SU-DHL-6 (cell line): ENCODE measurements around the gene GRID2.

Experiments
- H2AFZ ChIP-seq: fragments of 200-600 bp; sonication (generic); 2 replicates; pipeline ENCODE4 v1.6.1; 2014; ENCODE audit warnings: low read depth, mild to moderate bottlenecking, moderate library complexity, mixed read lengths, antibody characterized with exemption, low read length; ENCODE audit not compliant: severe bottlenecking
- H3F3A ChIP-seq: fragments of 200-600 bp; shearing (Covaris generic); 2 replicates; pipeline ENCODE4 v1.6.0; 2016; ENCODE audit warnings: antibody characterized with exemption, mild to moderate bottlenecking; ENCODE audit not compliant: insufficient read depth
- H3K27ac ChIP-seq: fragments of 200-600 bp; sonication (generic); 2 replicates; pipeline ENCODE4 v1.5.1; 2016; ENCODE audit warnings: low read depth, mild to moderate bottlenecking, low read length, moderate library complexity, mixed read lengths
- H3K27me3 ChIP-seq: fragments of 200-600 bp; sonication (generic), shearing (Covaris generic); 2 replicates; pipeline ENCODE4 v1.6.0; 2014; ENCODE audit warnings: mild to moderate bottlenecking, low read length
- H3K36me3 ChIP-seq: fragments of 200-600 bp; sonication (generic); 2 replicates; pipeline ENCODE4 v1.6.1; 2014; ENCODE audit warnings: mild to moderate bottlenecking, low read length, mixed read lengths
- H3K4me2 ChIP-seq: fragments of 300-600, 200-600 bp; shearing (Covaris generic), sonication (generic); 2 replicates; pipeline ENCODE4 v1.6.0; 2014; ENCODE audit warnings: low read length, low read depth, mild to moderate bottlenecking; ENCODE audit not compliant: poor library complexity, severe bottlenecking
- H3K4me3 ChIP-seq: fragments of 200-600 bp; sonication (generic); 2 replicates; pipeline ENCODE4 v1.5.1; 2014; ENCODE audit warnings: antibody characterized with exemption, low read length, mild to moderate bottlenecking, mixed read lengths; ENCODE audit not compliant: insufficient read depth, poor library complexity, severe bottlenecking
- H3K79me2 ChIP-seq: fragments of 200-600 bp; sonication (generic); 2 replicates; pipeline ENCODE4 v1.6.1; 2014; ENCODE audit warnings: mild to moderate bottlenecking, low read length, moderate library complexity; ENCODE audit not compliant: insufficient read depth
- H3K9ac ChIP-seq: fragments of 200-600 bp; sonication (generic); 2 replicates; pipeline ENCODE4 v1.7.0; 2014; ENCODE audit warnings: mild to moderate bottlenecking, low read length
- H3K9me2 ChIP-seq: fragments of 200-600 bp; sonication (generic); replicated peaks from 2 replicates; pipeline ENCODE4 v1.6.1; 2014; ENCODE audit warnings: low read length; ENCODE audit not compliant: insufficient read depth
- H3K9me3 ChIP-seq: fragments of 200-600 bp; sonication (generic); 2 replicates; pipeline ENCODE4 v1.6.1; 2014; ENCODE audit warnings: low read length, mixed read lengths; ENCODE audit not compliant: insufficient read depth
- H4K20me1 ChIP-seq: fragments of 200-600 bp; sonication (generic); 2 replicates; pipeline ENCODE4 v1.6.1; 2014; ENCODE audit warnings: low read depth, mild to moderate bottlenecking, antibody characterized with exemption, low read length, moderate library complexity, mixed read lengths
- EZH2phosphoT487 ChIP-seq: fragments of 200-600 bp; sonication (generic), shearing (Covaris generic); conservative IDR thresholded peaks from 2 replicates; pipeline ENCODE4 v1.6.1; 2018; ENCODE audit warnings: mild to moderate bottlenecking, antibody characterized with exemption, low read length, moderate library complexity, mixed read lengths
- TF ChIP-seq, protein P1 (sequence below): fragments of 200-600 bp; sonication (generic); IDR thresholded peaks from one replicate; pipeline ENCODE4 v1.5.1; 2017; ENCODE audit warnings: antibody characterized with exemption, mild to moderate bottlenecking, low read length, moderate library complexity; ENCODE audit not compliant: insufficient read depth, poor library complexity, severe bottlenecking

GRID2 gene

DNA sequence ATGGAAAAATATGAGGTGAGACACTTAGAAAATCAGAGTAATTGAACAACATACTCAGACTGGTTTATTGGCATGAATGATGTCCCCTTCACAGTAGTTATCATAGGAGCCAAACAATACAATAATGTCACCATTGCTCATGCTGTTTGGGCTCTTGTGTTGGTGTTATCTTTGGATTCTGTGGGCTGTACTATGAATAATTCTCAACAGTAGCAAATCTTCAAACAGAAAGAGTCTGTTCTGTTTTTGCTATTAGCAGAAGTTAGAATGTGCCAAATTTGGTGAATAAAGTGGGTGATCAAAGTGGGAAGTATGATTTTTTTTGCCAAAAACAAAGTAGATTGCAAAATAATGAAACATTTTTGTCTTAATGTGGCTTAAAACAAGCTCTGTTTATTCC lies 58.3 kb downstream of the GRID2 start:
- H2AFZ ChIP-seq: no peak overlapping the region
- no peaks in the 10 kb centered on the region for H3F3A ChIP-seq
- no peak overlapping the region for H3K27ac ChIP-seq
- no peak overlapping the region for H3K4me2 ChIP-seq
- no peaks in the 10 kb centered on the region for H3K9me2 ChIP-seq
- no peaks in the 10 kb centered on the region for H3K9me3 ChIP-seq
- H3K4me3 ChIP-seq: no peak overlapping the region
- no peaks in the 10 kb centered on the region for H4K20me1 ChIP-seq
- no peaks in the 10 kb centered on the region for H3K27me3 ChIP-seq
- H3K36me3 ChIP-seq: no peaks in the 10 kb centered on the region
- no peak for TF ChIP-seq EZH2phosphoT487
- TF ChIP-seq, protein P1, sequence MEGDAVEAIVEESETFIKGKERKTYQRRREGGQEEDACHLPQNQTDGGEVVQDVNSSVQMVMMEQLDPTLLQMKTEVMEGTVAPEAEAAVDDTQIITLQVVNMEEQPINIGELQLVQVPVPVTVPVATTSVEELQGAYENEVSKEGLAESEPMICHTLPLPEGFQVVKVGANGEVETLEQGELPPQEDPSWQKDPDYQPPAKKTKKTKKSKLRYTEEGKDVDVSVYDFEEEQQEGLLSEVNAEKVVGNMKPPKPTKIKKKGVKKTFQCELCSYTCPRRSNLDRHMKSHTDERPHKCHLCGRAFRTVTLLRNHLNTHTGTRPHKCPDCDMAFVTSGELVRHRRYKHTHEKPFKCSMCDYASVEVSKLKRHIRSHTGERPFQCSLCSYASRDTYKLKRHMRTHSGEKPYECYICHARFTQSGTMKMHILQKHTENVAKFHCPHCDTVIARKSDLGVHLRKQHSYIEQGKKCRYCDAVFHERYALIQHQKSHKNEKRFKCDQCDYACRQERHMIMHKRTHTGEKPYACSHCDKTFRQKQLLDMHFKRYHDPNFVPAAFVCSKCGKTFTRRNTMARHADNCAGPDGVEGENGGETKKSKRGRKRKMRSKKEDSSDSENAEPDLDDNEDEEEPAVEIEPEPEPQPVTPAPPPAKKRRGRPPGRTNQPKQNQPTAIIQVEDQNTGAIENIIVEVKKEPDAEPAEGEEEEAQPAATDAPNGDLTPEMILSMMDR: no peak
- no peaks in the 10 kb centered on the region for H3K79me2 ChIP-seq
- no peak overlapping the region for H3K9ac ChIP-seq

DNA sequence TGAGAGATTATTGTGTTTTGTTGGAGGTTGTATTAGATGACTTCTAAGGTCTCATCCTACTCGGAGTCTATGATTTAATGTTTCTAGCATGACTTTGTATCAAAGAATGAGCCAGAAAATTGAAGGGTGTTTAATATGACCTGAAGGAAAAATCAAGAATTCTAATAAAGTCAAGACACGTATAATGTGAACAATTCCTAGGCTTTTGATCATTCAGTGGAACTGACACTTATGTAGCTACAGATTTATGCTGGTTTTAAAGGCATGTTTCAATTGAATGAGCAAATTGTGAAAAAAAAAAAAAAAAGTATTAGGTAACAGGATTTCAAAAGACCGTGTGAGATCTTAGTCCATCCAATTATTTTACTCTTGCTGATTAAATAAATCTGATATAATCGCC lies 64.9 kb downstream of the GRID2 start:
- Histone ChIP-seq H3K9ac (no peak overlapping the region), H4K20me1 (no peaks in the 10 kb centered on the region), H3K79me2 (no peaks in the 10 kb centered on the region), H3K4me2 (no peak overlapping the region), H3K4me3 (no peak overlapping the region), H3K9me2 (no peaks in the 10 kb centered on the region), H3K27ac (no peak overlapping the region), H3K36me3 (no peaks in the 10 kb centered on the region), H3F3A (no peaks in the 10 kb centered on the region), H2AFZ (no peak overlapping the region), H3K27me3 (no peaks in the 10 kb centered on the region), H3K9me3 (no peaks in the 10 kb centered on the region)
- TF ChIP-seq EZH2phosphoT487: no peak
- TF ChIP-seq, protein P1: no peak

DNA sequence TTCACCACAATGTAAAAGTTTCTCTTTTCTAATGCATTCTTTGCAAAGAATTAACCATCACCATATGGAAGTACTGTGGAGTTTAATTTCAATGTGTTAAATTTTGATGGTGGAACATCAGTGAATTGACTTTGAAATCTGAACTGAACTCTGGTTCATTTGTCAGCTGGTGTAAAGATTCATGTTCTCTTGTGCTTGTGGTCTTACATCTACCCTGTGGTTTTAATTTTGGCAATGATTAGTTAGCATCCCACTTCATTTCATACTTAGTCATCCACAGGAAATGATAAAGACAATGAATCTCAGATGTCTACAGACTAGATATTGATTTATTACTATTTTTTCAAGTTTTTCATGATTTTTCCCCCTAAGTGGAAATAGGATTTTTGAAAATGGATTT lies 77.8 kb downstream of the GRID2 start:
- H3K79me2 ChIP-seq: no peaks in the 10 kb centered on the region
- H2AFZ ChIP-seq: no peak overlapping the region
- H3K36me3 ChIP-seq: no peaks in the 10 kb centered on the region
- H3F3A ChIP-seq: no peaks in the 10 kb centered on the region
- no peaks in the 10 kb centered on the region for H3K9me3 ChIP-seq
- no peak overlapping the region for H3K4me3 ChIP-seq
- no peaks in the 10 kb centered on the region for H4K20me1 ChIP-seq
- H3K27me3 ChIP-seq: no peaks in the 10 kb centered on the region
- TF ChIP-seq, protein P1: no peak
- TF ChIP-seq EZH2phosphoT487: no peak
- H3K9ac ChIP-seq: no peak overlapping the region
- no peak overlapping the region for H3K4me2 ChIP-seq
- no peak overlapping the region for H3K27ac ChIP-seq
- no peaks in the 10 kb centered on the region for H3K9me2 ChIP-seq
